H1 (cell line): ENCODE data around the gene SGPP2. TPM values are rescaled to one million over a fixed set of nuclear protein-coding genes. Genes with fewer than 3 reads are reported as not detected.

Experiments used
- CTCF ChIA-PET: fragments of 300-600 bp; sonication (Branson Sonifier 250); formaldehyde crosslinking; loops from one replicate; lab custom pipeline; 2021; ENCODE audit not compliant: partially characterized antibody; lab: Charles Lee
- POLR2A ChIA-PET: fragments of 300-600 bp; sonication (Branson Sonifier 250); formaldehyde crosslinking; loops from one replicate; lab custom pipeline; 2021; ENCODE audit warnings: inconsistent platforms; ENCODE audit not compliant: partially characterized antibody; lab: Charles Lee
- DNase-seq, 2 experiments: peaks; one replicate each; pipeline versions ENCODE4 v3.0.0 to v3.0.0-alpha.2; 2010 to 2022; ENCODE audit warnings: low spot score in 2 of 2, low read depth in 1 of 2, mixed read lengths in 1 of 2
- FAIRE-seq: peaks from 2 replicates; lab custom pipeline; 2011; peaks lifted over from hg19 to GRCh38; lab: Jason Lieb, UNC
- H2AFZ ChIP-seq: 2 replicates; pipeline ENCODE4 v1.8.1; 2012; ENCODE audit warnings: low read length, inconsistent platforms
- H2AK5ac ChIP-seq: 2 replicates; pipeline ENCODE4 v1.6.1; 2013; ENCODE audit warnings: low read depth, low read length
- H2BK120ac ChIP-seq: replicated peaks from 2 replicates; pipeline ENCODE3; 2013; ENCODE audit warnings: low read depth, low read length, inconsistent platforms
- H2BK12ac ChIP-seq: 2 replicates; pipeline ENCODE4 v1.6.1; 2013; ENCODE audit warnings: low read depth, low read length
- H2BK15ac ChIP-seq: 2 replicates; pipeline ENCODE4 v1.6.1; 2013; ENCODE audit warnings: low read length
- H2BK20ac ChIP-seq: 2 replicates; pipeline ENCODE4 v1.6.1; 2013; ENCODE audit warnings: low read length
- H2BK5ac ChIP-seq: 2 replicates; pipeline ENCODE4 v1.6.1; 2013; ENCODE audit warnings: low read depth, low read length
- H3K14ac ChIP-seq: 2 replicates; pipeline ENCODE4 v1.6.1; 2013; ENCODE audit warnings: inconsistent platforms; ENCODE audit not compliant: insufficient read length
- H3K18ac ChIP-seq: 2 replicates; pipeline ENCODE4 v1.6.1; 2013; ENCODE audit warnings: low read length; ENCODE audit errors: extremely low read depth
- H3K23ac ChIP-seq: 2 replicates; pipeline ENCODE4 v1.6.1; 2013; ENCODE audit warnings: inconsistent platforms; ENCODE audit not compliant: insufficient read length
- H3K23me2 ChIP-seq: 2 replicates; pipeline ENCODE4 v1.6.1; 2013; ENCODE audit warnings: low read depth, low read length
- H3K27ac ChIP-seq: 2 replicates; pipeline ENCODE4 v1.6.1; 2011; ENCODE audit warnings: low read depth, low read length, inconsistent platforms
- H3K27me3 ChIP-seq, 4 experiments: replicated peaks in 1 of 4; 1 replicate in 1 of 4; 2 replicates in 3 of 4; pipeline versions ENCODE4 v1.6.1 to v1.8.1; 2011 to 2013; ENCODE audit warnings: low read length in 3 of 4, mild to moderate bottlenecking in 3 of 4, inconsistent platforms in 2 of 4, mixed read lengths in 2 of 4, moderate library complexity in 1 of 4; ENCODE audit not compliant: control insufficient read depth in 3 of 4, insufficient read depth in 3 of 4; ENCODE audit errors: extremely low read depth in 1 of 4
- H3K36me3 ChIP-seq, 4 experiments: 2 replicates each; pipeline versions ENCODE4 v1.6.1 to v1.8.1; 2011 to 2013; ENCODE audit warnings: mild to moderate bottlenecking in 4 of 4, low read length in 3 of 4, moderate library complexity in 2 of 4, control low read depth in 1 of 4, inconsistent platforms in 1 of 4; ENCODE audit not compliant: insufficient read depth in 4 of 4, control insufficient read depth in 2 of 4
- H3K4ac ChIP-seq: replicated peaks from 2 replicates; pipeline ENCODE3; 2013; ENCODE audit warnings: low read length, low read depth, mixed read lengths, inconsistent platforms; ENCODE audit not compliant: insufficient read length
- H3K4me1 ChIP-seq, 4 experiments: replicated peaks in 1 of 4; 1 replicate in 1 of 4; 2 replicates in 3 of 4; pipeline versions ENCODE4 v1.6.1 to v1.8.1; 2011 to 2013; ENCODE audit warnings: low read length in 3 of 4, inconsistent platforms in 2 of 4, mixed read lengths in 1 of 4; ENCODE audit not compliant: insufficient read depth in 4 of 4, control insufficient read depth in 3 of 4
- H3K4me2 ChIP-seq, 2 experiments: 2 replicates each; pipeline versions ENCODE4 v1.6.1 to v1.8.1; 2011 to 2013; ENCODE audit warnings: low read depth in 2 of 2, low read length in 2 of 2, control low read depth in 1 of 2, inconsistent platforms in 1 of 2, mild to moderate bottlenecking in 1 of 2; ENCODE audit not compliant: insufficient read depth in 1 of 2
- H3K4me3 ChIP-seq, 4 experiments: fragments of 200-600, 300-600 bp in 1 of 4; sonication (generic), shearing (Covaris generic), sonication (Bioruptor Twin) in 1 of 4; 2 replicates each; pipeline versions ENCODE4 v1.5.1 to v1.8.1; 2011 to 2016; ENCODE audit warnings: low read length in 4 of 4, low read depth in 3 of 4, control low read depth in 2 of 4, inconsistent platforms in 2 of 4, mild to moderate bottlenecking in 2 of 4, mixed read lengths in 1 of 4, moderate library complexity in 1 of 4; ENCODE audit not compliant: insufficient read depth in 2 of 4; ENCODE audit errors: extremely low read depth in 1 of 4
- H3K56ac ChIP-seq: replicated peaks from 2 replicates; pipeline ENCODE3; 2013; ENCODE audit warnings: low read depth, mild to moderate bottlenecking, mixed read lengths, low read length, inconsistent platforms; ENCODE audit not compliant: insufficient read length
- H3K79me1 ChIP-seq: 2 replicates; pipeline ENCODE4 v1.6.1; 2013; ENCODE audit warnings: low read depth, low read length, control low read depth
- H3K79me2 ChIP-seq, 2 experiments: 2 replicates each; pipeline versions ENCODE4 v1.6.1 to v1.8.1; 2012 to 2013; ENCODE audit warnings: low read length in 2 of 2, mild to moderate bottlenecking in 2 of 2, inconsistent platforms in 1 of 2; ENCODE audit not compliant: insufficient read depth in 2 of 2, control insufficient read depth in 1 of 2
- H3K9ac ChIP-seq, 4 experiments: replicated peaks in 1 of 4; 1 replicate in 1 of 4; 2 replicates in 3 of 4; pipeline versions ENCODE4 v1.6.1 to v1.8.1; 2011 to 2013; ENCODE audit warnings: low read depth in 3 of 4, low read length in 3 of 4, control low read depth in 2 of 4, mild to moderate bottlenecking in 2 of 4, moderate library complexity in 2 of 4, inconsistent platforms in 1 of 4; ENCODE audit errors: extremely low read depth in 1 of 4
- H3K9me3 ChIP-seq, 2 experiments: 2 replicates each; pipeline versions ENCODE4 v1.6.1 to v1.8.1; 2012 to 2013; ENCODE audit warnings: mild to moderate bottlenecking in 2 of 2, moderate library complexity in 2 of 2, control low read depth in 1 of 2, inconsistent platforms in 1 of 2, low read depth in 1 of 2, low read length in 1 of 2, mixed read lengths in 1 of 2; ENCODE audit not compliant: insufficient read depth in 2 of 2
- H4K20me1 ChIP-seq, 2 experiments: replicated peaks in 1 of 2; 2 replicates each; pipeline versions ENCODE3 to v1.8.1; 2011 to 2013; ENCODE audit warnings: inconsistent platforms in 2 of 2, low read length in 2 of 2, mild to moderate bottlenecking in 1 of 2; ENCODE audit not compliant: insufficient read depth in 2 of 2, control insufficient read depth in 1 of 2
- H4K5ac ChIP-seq: 2 replicates; pipeline ENCODE4 v1.6.1; 2013; ENCODE audit warnings: low read length, low read depth, mixed read lengths, inconsistent platforms; ENCODE audit not compliant: insufficient read length
- H4K8ac ChIP-seq: 2 replicates; pipeline ENCODE4 v1.8.0; 2013; ENCODE audit warnings: mild to moderate bottlenecking, moderate library complexity, low read length, inconsistent platforms; ENCODE audit not compliant: insufficient read depth; ENCODE audit errors: extremely low read depth
- H4K91ac ChIP-seq: replicated peaks from 2 replicates; pipeline ENCODE3; 2013; ENCODE audit warnings: low read length, mixed read lengths, inconsistent platforms; ENCODE audit not compliant: insufficient read length
- EZH2 ChIP-seq: fragments of 200-600 bp; sonication (generic); IDR thresholded peaks from 2 replicates; pipeline ENCODE4 v1.7.1; 2012; ENCODE audit warnings: low read depth, mild to moderate bottlenecking, moderate library complexity, low read length, inconsistent platforms; ENCODE audit not compliant: severe bottlenecking
- JUND ChIP-seq: IDR thresholded peaks from 2 replicates; pipeline ENCODE4 v1.6.1; 2011; ENCODE audit warnings: mild to moderate bottlenecking, improper control_type of control experiment, low read length
- PHF8 ChIP-seq: fragments of 200-600 bp; sonication (generic); conservative IDR thresholded peaks from 2 replicates; pipeline ENCODE4 v1.7.1; 2012; ENCODE audit warnings: low read depth, mild to moderate bottlenecking, inconsistent platforms, low read length, moderate library complexity
- SIX5 ChIP-seq: IDR thresholded peaks from 2 replicates; pipeline ENCODE4 v1.6.1; 2011; ENCODE audit warnings: mild to moderate bottlenecking, low read depth, low read length
- SP2 ChIP-seq: IDR thresholded peaks from 2 replicates; pipeline ENCODE4 v1.6.1; 2012; ENCODE audit warnings: mild to moderate bottlenecking, low read length, inconsistent platforms
- polyA plus RNA-seq, 7 experiments: library from polyadenylated mRNA; depleted of rRNA in 3 of 7; stranded (reverse) in 5 of 7; unstranded in 2 of 7; fragments of >200 nt in 5 of 7; fragments of 200-250 nt in 2 of 7; gene quantifications; 1 replicate in 5 of 7; 2 replicates in 1 of 7; 4 replicates in 1 of 7; pipeline versions ENCODE4 v1.2.1 to v1.2.3, GENCODE V29; 2011 to 2013; ENCODE audit warnings: missing spikeins in 2 of 7, mixed read lengths in 2 of 7
- total RNA-seq: library from RNA; stranded (reverse); fragmentation: NEBNext Ultra II Directional; extraction: Animal tissue kit (Norgen Biotek cat#: 25700); gene quantifications from 2 replicates; pipeline ENCODE4 v1.2.1, GENCODE V29; 2021

SGPP2 gene
- total and polyA plus RNA-seq, 2 of the 8 experiments (the other 6 are each of a cell fraction or from before 2014, with no cell fraction given) = 0.29 TPM; not detected in 1

GRCh38 chr2:222418739-222419138 lies 5.6 kb upstream of the SGPP2 start:
- CTCF ChIA-PET = interaction anchor here (1.1 kb wide), 1 partner anchor 128 kb away, joined by 3 read pairs; no protein-coding TSS in a partner anchor

More at GRCh38 chr2:222418739-222419138, 5.6 kb upstream of the SGPP2 start:
- no peak overlapping the region for H2AFZ ChIP-seq
- H2AK5ac ChIP-seq = no peak overlapping the region
- H3K9me3 ChIP-seq = peaks cover 4 to 12% of the 10 kb centered on the region in 2 experiments; a peak in 3 of 4 replicates
- peaks cover 19 to 28% (median 24%) of the 10 kb centered on the region in 4 experiments for H3K27me3 ChIP-seq
- no peak overlapping the region for H3K14ac ChIP-seq
- H3K79me2 ChIP-seq = no peaks in the 10 kb centered on the region
- POLR2A ChIA-PET = no interaction called here
- no peak overlapping the region for H3K18ac ChIP-seq
- no peak for TF ChIP-seq EZH2
- no peak for TF ChIP-seq JUND
- TF ChIP-seq SP2 = no peak
- no peak for TF ChIP-seq PHF8
- TF ChIP-seq SIX5 = no peak
- no peak overlapping the region for H3K9ac ChIP-seq
- H3K4ac ChIP-seq = no peak overlapping the region
- no peak overlapping the region for H4K91ac ChIP-seq
- no peak overlapping the region for H4K5ac ChIP-seq
- no peak overlapping the region for H3K4me3 ChIP-seq
- H3K4me1 ChIP-seq = peaks cover 0 to 2% (median under 1%) of the 10 kb centered on the region in 4 experiments; a peak in 3 of 7 replicates
- H3K23me2 ChIP-seq = peaks cover under 1% of the 10 kb centered on the region; the same call in 1 of the 2 replicates
- no peak overlapping the region for H3K4me2 ChIP-seq
- H3K23ac ChIP-seq = no peak overlapping the region
- H3K36me3 ChIP-seq = no peaks in the 10 kb centered on the region
- no peaks in the 10 kb centered on the region for H4K20me1 ChIP-seq
- H2BK15ac ChIP-seq = no peak overlapping the region
- H2BK20ac ChIP-seq = no peak overlapping the region
- no peak overlapping the region for H3K56ac ChIP-seq
- H4K8ac ChIP-seq = no peak overlapping the region
- no peak overlapping the region for H2BK120ac ChIP-seq
- DNase-seq (no peak), FAIRE-seq (no peak)
- H2BK5ac ChIP-seq = no peak overlapping the region
- H3K79me1 ChIP-seq = no peaks in the 10 kb centered on the region
- no peak overlapping the region for H3K27ac ChIP-seq
- H2BK12ac ChIP-seq = no peak overlapping the region
